ENCODE data around the gene MGAT3. TPM values are rescaled to one million over a fixed set of nuclear protein-coding genes. Genes with fewer than 3 reads are reported as not detected.

The MGAT3 gene
- total RNA-seq, 1 donor from 2014 or later = 43.6 TPM

- Mint-ChIP-seq H3K36me3 (peaks cover 8% of the 10 kb centered on the region), H3K4me3 (no peak overlapping the region), H3K27me3 (ENCODE audit: low read depth) (no peaks in the 10 kb centered on the region), H3K27ac (no peak overlapping the region), H3K4me1 (peaks cover 5% of the 10 kb centered on the region), H3K9me3 (no peaks in the 10 kb centered on the region)
- TF ChIP-seq CTCF (IDR thresholded peaks at IDR 0.05; ENCODE audit: unreplicated experiment) = no peak
- DNase-seq (ENCODE audit: low spot score in 2 of 2, unreplicated experiment in 2 of 2) = no peak
These were observed 35.4 kb downstream of the MGAT3 start for GRCh38 chr22:39492186-39492585.

GRCh38 chr22:39493759-39494158, 36.9 kb downstream of the MGAT3 start:
- no peak for DNase-seq (ENCODE audit: low spot score in 2 of 2, unreplicated experiment in 2 of 2)
- Mint-ChIP-seq H3K27ac (no peak overlapping the region), H3K4me3 (no peak overlapping the region), H3K27me3 (ENCODE audit: low read depth) (no peaks in the 10 kb centered on the region), H3K36me3 (no peaks in the 10 kb centered on the region), H3K4me1 (peaks cover 9% of the 10 kb centered on the region), H3K9me3 (no peaks in the 10 kb centered on the region)
- TF ChIP-seq CTCF (IDR thresholded peaks at IDR 0.05; ENCODE audit: unreplicated experiment) = no peak

GRCh38 chr22:39494471-39495120, 37.8 kb downstream of the MGAT3 start:
- H3K27me3 Mint-ChIP-seq (ENCODE audit: low read depth) = no peaks in the 10 kb centered on the region
- H3K9me3 Mint-ChIP-seq = no peaks in the 10 kb centered on the region
- H3K4me1 Mint-ChIP-seq = peaks cover 12% of the 10 kb centered on the region
- H3K27ac Mint-ChIP-seq = no peak overlapping the region
- DNase-seq (ENCODE audit: low spot score in 2 of 2, unreplicated experiment in 2 of 2) = no peak
- TF ChIP-seq CTCF (IDR thresholded peaks at IDR 0.05; ENCODE audit: unreplicated experiment) = no peak
- H3K36me3 Mint-ChIP-seq = no peaks in the 10 kb centered on the region
- no peak overlapping the region for H3K4me3 Mint-ChIP-seq

GRCh38 chr22:39496131-39496838, 39.5 kb downstream of the MGAT3 start:
- peak in 1 of 2 experiments; percentile 68 for DNase-seq (ENCODE audit: low spot score in 2 of 2, unreplicated experiment in 2 of 2)
- no peaks in the 10 kb centered on the region for H3K36me3 Mint-ChIP-seq
- peak; percentile 66 for TF ChIP-seq CTCF (IDR thresholded peaks at IDR 0.05; ENCODE audit: unreplicated experiment)
- H3K27me3 Mint-ChIP-seq (ENCODE audit: low read depth) = no peaks in the 10 kb centered on the region
- H3K4me3 Mint-ChIP-seq = no peak overlapping the region
- H3K4me1 Mint-ChIP-seq = peaks cover 17% of the 10 kb centered on the region
- no peak overlapping the region for H3K27ac Mint-ChIP-seq
- no peaks in the 10 kb centered on the region for H3K9me3 Mint-ChIP-seq

- H3K27me3 Mint-ChIP-seq (ENCODE audit: low read depth) = no peaks in the 10 kb centered on the region
- no peak for TF ChIP-seq CTCF (IDR thresholded peaks at IDR 0.05; ENCODE audit: unreplicated experiment)
- DNase-seq (ENCODE audit: low spot score in 2 of 2, unreplicated experiment in 2 of 2) = no peak
- peaks cover 26% of the 10 kb centered on the region for H3K4me1 Mint-ChIP-seq
- no peaks in the 10 kb centered on the region for H3K36me3 Mint-ChIP-seq
- no peaks in the 10 kb centered on the region for H3K9me3 Mint-ChIP-seq
- H3K27ac Mint-ChIP-seq = no peak overlapping the region
- no peak overlapping the region for H3K4me3 Mint-ChIP-seq
These were observed 40.6 kb downstream of the MGAT3 start for GRCh38 chr22:39497429-39497828.
